Spleen (tissue), 11 donors: Measurements from ENCODE around the gene PARD3B. TPM values are rescaled to one million over a fixed set of nuclear protein-coding genes. Genes with fewer than 3 reads are reported as not detected.

ENCODE experiments used
- DNase-seq: peaks from one replicate; pipeline ENCODE4 v3.0.0-alpha.2; 2020
- H3K27ac ChIP-seq, 8 donors: fragments of 200-600 bp; sonication (generic) in 7 of 8; 1 replicate in 4 of 8; 2 replicates in 4 of 8; pipeline versions ENCODE4 v1.5.0 to v1.8.0; 2016 to 2021; ENCODE audit warnings: inconsistent platforms in 4 of 8, mild to moderate bottlenecking in 4 of 8, moderate library complexity in 1 of 8
- H3K27me3 ChIP-seq, 7 donors: fragments of 200-600 bp; sonication (generic) in 6 of 7; replicated peaks in 1 of 7; 1 replicate in 4 of 7; 2 replicates in 3 of 7; pipeline versions ENCODE4 v1.5.0 to v1.8.0; 2016 to 2021; ENCODE audit warnings: inconsistent platforms in 3 of 7, mild to moderate bottlenecking in 1 of 7
- H3K36me3 ChIP-seq, 6 donors: fragments of 200-600 bp; sonication (generic) in 5 of 6; 1 replicate in 4 of 6; 2 replicates in 2 of 6; pipeline versions ENCODE4 v1.5.0 to v1.8.0; 2016 to 2021; ENCODE audit warnings: inconsistent platforms in 2 of 6
- H3K4me1 ChIP-seq, 6 donors: fragments of 200-600 bp; sonication (generic) in 5 of 6; 1 replicate in 3 of 6; 2 replicates in 3 of 6; pipeline versions ENCODE4 v1.5.0 to v1.8.0; 2016 to 2021; ENCODE audit warnings: inconsistent platforms in 3 of 6
- H3K4me3 ChIP-seq, 8 donors: fragments of 200-600 bp; sonication (generic) in 7 of 8; 1 replicate in 4 of 8; 2 replicates in 4 of 8; pipeline versions ENCODE4 v1.5.0 to v1.8.0; 2016 to 2021; ENCODE audit warnings: inconsistent platforms in 4 of 8, mild to moderate bottlenecking in 4 of 8, moderate library complexity in 2 of 8
- H3K9me3 ChIP-seq, 8 donors: fragments of 200-600 bp; sonication (generic) in 7 of 8; 1 replicate in 4 of 8; 2 replicates in 4 of 8; pipeline versions ENCODE4 v1.5.0 to v1.8.0; 2016 to 2021; ENCODE audit warnings: inconsistent platforms in 4 of 8
- CTCF ChIP-seq, 11 experiments: fragments of 200-600 bp in 7 of 11; fragments of 450-650 bp in 4 of 11; sonication (generic) in 4 of 11; IDR thresholded peaks in 8 of 11; conservative IDR thresholded peaks in 3 of 11; 1 replicate in 7 of 11; 2 replicates in 4 of 11; pipeline versions ENCODE4 v1.4.0 to v1.8.0; 2016 to 2021; ENCODE audit warnings: antibody characterized with exemption in 11 of 11, inconsistent platforms in 4 of 11, mild to moderate bottlenecking in 1 of 11
- POLR2A ChIP-seq, 3 donors: fragments of 450-650 bp; IDR thresholded peaks; one replicate each; pipeline ENCODE4 v1.5.1; 2017; ENCODE audit warnings: antibody characterized with exemption in 3 of 3, mild to moderate bottlenecking in 1 of 3
- POLR2AphosphoS5 ChIP-seq, 3 donors: sonication (generic); formaldehyde crosslinking; IDR thresholded peaks; one replicate each; pipeline ENCODE4 v1.5.1; 2017; ENCODE audit warnings: antibody characterized with exemption in 3 of 3
- WGBS, 5 donors: extraction: QIAGEN DNeasy Blood & Tissue Kit in 3 of 5; methylation state at CpG; one replicate each; pipeline versions ENCODE4 v1.1.5 to v1.1.7; 2013 to 2018; 5-methylcytosine and 5-hydroxymethylcytosine counted together
- intact Hi-C: fragments of 100-400 bp; cut with DNase I; formaldehyde crosslinking; loops from one replicate; pipeline ENCODE4 v1.15.0; 2023; ENCODE audit warnings: low total_unique reads
- polyA plus RNA-seq, 3 donors: library from polyadenylated mRNA; stranded (reverse); fragments of 200-250 nt; gene quantifications; one replicate each; pipeline ENCODE4 v1.2.1, GENCODE V29; 2013
- total RNA-seq, 7 donors: library from RNA; depleted of rRNA in 3 of 7; stranded (reverse); fragments of >200 nt in 3 of 7; fragmentation: NEBNext Ultra II Directional in 4 of 7; extraction: Animal tissue kit (Norgen Biotek cat#: 25700) in 4 of 7; gene quantifications; one replicate each; pipeline versions ENCODE4 v1.1.0 to v1.2.1, GENCODE V29; 2016 to 2021
- donor health status: healthy with polysubstance abuse.
- donor health status: DM: no; HTN: no; CAD: no; lungs with moderate emphysema.
- donor health status: DM: no; HTN: no; CAD: no.
- donor health status: Bipolar disorder and iron deficiency.
- donor health status: healthy.
- donor health status: DM: no; HTN: no; CAD: no.
- donor health status: DM: yes; HTN: yes; CAD: no.

Gene PARD3B
- total and polyA plus RNA-seq, 10 donors, result 0.85 to 27.8 (median 14.7) TPM

- intact Hi-C loops, result no loop called here
- Histone ChIP-seq H3K4me3 (no peak overlapping the region), H3K27me3 (no peaks in the 10 kb centered on the region), H3K36me3 (no peaks in the 10 kb centered on the region), H3K27ac (no peak overlapping the region), H3K9me3 (no peaks in the 10 kb centered on the region), H3K4me1 (no peaks in the 10 kb centered on the region)
- TF ChIP-seq CTCF (IDR thresholded peaks at IDR 0.05 in 8 of 11, conservative IDR thresholded peaks at IDR 0.05 in 3 of 11), result no peak
- TF ChIP-seq POLR2AphosphoS5 (IDR thresholded peaks at IDR 0.05), result no peak
- TF ChIP-seq POLR2A (IDR thresholded peaks at IDR 0.05), result no peak
- no peak for DNase-seq
- WGBS, 5 donors, result 92 to 98% (median 96%) methylated on average over 3 of the region's 3 CpGs
These were observed 89.3 kb downstream of the PARD3B start for GRCh38 chr2:204634564-204634963.

GRCh38 chr2:204635478-204635877, 90.2 kb downstream of the PARD3B start:
- intact Hi-C loops, result no loop called here
- H3K36me3 ChIP-seq, result no peaks in the 10 kb centered on the region
- H3K9me3 ChIP-seq, result no peaks in the 10 kb centered on the region
- H3K4me1 ChIP-seq, result no peaks in the 10 kb centered on the region
- no peak for DNase-seq
- no peaks in the 10 kb centered on the region for H3K27me3 ChIP-seq
- TF ChIP-seq CTCF (IDR thresholded peaks at IDR 0.05 in 8 of 11, conservative IDR thresholded peaks at IDR 0.05 in 3 of 11) (no peak), POLR2A (IDR thresholded peaks at IDR 0.05) (no peak), POLR2AphosphoS5 (IDR thresholded peaks at IDR 0.05) (no peak)
- H3K4me3 ChIP-seq, result no peak overlapping the region
- 50 to 73% (median 57%) methylated on average over 3 of the region's 3 CpGs for WGBS, 5 donors
- H3K27ac ChIP-seq, result no peak overlapping the region

- H3K36me3 ChIP-seq, result no peaks in the 10 kb centered on the region
- H3K27me3 ChIP-seq, result no peaks in the 10 kb centered on the region
- H3K4me1 ChIP-seq, result no peaks in the 10 kb centered on the region
- WGBS, 5 donors, result 85 to 94% (median 90%) methylated on average over 4 of the region's 4 CpGs
- no peak overlapping the region for H3K4me3 ChIP-seq
- no peaks in the 10 kb centered on the region for H3K9me3 ChIP-seq
- intact Hi-C loops, result no loop called here
- no peak overlapping the region for H3K27ac ChIP-seq
- TF ChIP-seq POLR2A (IDR thresholded peaks at IDR 0.05) (no peak), POLR2AphosphoS5 (IDR thresholded peaks at IDR 0.05) (no peak), CTCF (IDR thresholded peaks at IDR 0.05 in 8 of 11, conservative IDR thresholded peaks at IDR 0.05 in 3 of 11) (no peak)
- no peak for DNase-seq
These were observed 93.4 kb downstream of the PARD3B start for GRCh38 chr2:204638471-204639194.

- TF ChIP-seq POLR2A (IDR thresholded peaks at IDR 0.05) (no peak), CTCF (IDR thresholded peaks at IDR 0.05 in 8 of 11, conservative IDR thresholded peaks at IDR 0.05 in 3 of 11) (no peak), POLR2AphosphoS5 (IDR thresholded peaks at IDR 0.05) (no peak)
- no peak for DNase-seq
- 84 to 95% (median 85%) methylated on average over 4 of the region's 4 CpGs for WGBS, 5 donors
These were observed 98.1 kb downstream of the PARD3B start for GRCh38 chr2:204643326-204643725.

More at GRCh38 chr2:204643326-204643725, 98.1 kb downstream of the PARD3B start:
- Histone ChIP-seq H3K4me3 (no peak overlapping the region), H3K4me1 (no peaks in the 10 kb centered on the region), H3K27ac (no peak overlapping the region), H3K27me3 (no peaks in the 10 kb centered on the region), H3K36me3 (no peaks in the 10 kb centered on the region), H3K9me3 (no peaks in the 10 kb centered on the region)
- intact Hi-C loops, result no loop called here
